Left colon (tissue), 2 donors: Measurements from ENCODE around the gene WNT7A. TPM values are rescaled to one million over a fixed set of nuclear protein-coding genes. Genes with fewer than 3 reads are reported as not detected.

Experiments
- ATAC-seq: fragments of 200-7000 bp; cut with Tn5 transposase; one replicate; pipeline ENCODE4 v1.9.1; 2020; ENCODE audit warnings: mild to moderate bottlenecking, moderate library complexity
- DNase-seq, 2 donors: peaks; one replicate each; pipeline ENCODE4 v3.0.0-alpha.2; 2020
- intact Hi-C, 2 donors: fragments of 100-400 bp; cut with DNase I in 1 of 2; cut with micrococcal nuclease in 1 of 2; formaldehyde crosslinking; loops; one replicate each; pipeline versions ENCODE4 v1.11.2 to v1.14.0; 2022; cut with DNase I, micrococcal nuclease
- total RNA-seq, 2 donors: library from RNA; stranded (reverse); fragmentation: NEBNext Ultra II Directional; extraction: Animal tissue kit (Norgen Biotek cat#: 25700); gene quantifications; one replicate each; pipeline ENCODE4 v1.2.1, GENCODE V29; 2021
- donor health status: DM: no; HTN: no; CAD: no.
- donor health status: DM: yes; HTN: yes; CAD: no.

Gene WNT7A
- total RNA-seq, 2 donors from 2014 or later: not detected

DNA sequence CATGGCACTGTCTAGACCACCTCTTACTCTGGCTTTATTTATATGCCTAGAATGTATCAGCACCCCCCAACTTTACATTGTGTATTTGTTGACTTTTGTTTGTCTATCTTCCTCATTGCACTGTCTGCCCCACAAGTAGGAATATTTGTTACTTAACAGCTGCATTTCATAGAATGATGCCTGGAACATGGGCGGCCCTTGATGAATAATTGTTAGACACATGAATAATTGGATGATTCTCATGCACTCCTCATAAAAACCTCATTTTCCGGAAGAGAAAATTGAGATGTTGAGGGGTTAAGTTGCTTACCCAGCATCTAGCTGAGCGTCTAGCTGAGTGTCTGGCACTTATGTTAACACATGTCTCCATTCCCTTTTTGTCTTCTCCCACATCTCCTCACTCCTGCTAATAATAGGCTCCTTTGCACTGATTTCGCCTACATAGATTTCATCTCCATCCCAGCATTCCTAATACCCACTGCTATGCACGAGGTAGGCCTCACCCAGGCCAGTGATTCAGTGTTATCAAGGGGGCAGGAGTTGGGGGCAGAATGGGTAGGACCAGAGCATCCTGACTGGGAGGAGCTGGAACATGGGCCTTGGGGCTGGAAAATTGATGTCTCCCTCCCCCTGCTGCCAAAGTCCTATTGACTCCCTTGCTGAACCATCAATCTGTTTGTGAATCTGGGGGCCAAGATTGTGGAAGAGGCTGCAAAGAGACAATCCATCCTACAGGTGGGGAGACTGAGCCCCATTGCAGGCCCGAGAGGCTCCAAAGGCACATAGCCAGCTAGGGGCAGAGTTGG lies 7.8 kb upstream of the WNT7A start:
- intact Hi-C loops: no loop called here
- no peak for DNase-seq
- ATAC-seq: no peak

DNA sequence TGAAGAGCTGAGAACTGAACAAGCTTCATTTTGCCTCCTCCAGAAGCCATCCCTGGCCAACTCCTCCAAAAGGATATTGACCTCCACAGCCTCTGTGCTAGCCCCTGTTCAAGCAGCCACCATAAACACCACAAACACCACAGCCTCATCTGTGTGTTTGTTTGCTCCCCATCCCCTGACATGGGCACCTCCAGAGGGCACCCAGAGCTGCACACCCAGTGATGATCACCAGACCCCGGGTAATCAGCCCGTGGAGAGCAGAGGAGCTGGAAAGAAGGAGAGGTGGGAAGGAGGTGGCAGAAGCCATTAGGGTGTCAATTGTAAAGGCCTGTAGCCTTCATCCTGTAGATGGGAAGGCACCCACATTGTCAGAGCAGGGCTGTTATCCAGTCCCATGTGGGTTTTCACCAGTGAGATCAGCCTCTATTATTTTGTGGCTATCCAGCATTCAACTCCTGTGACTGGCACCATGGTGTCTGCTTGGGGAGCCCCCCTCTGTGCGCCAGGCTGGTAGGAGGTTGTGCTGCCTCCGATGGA lies 6.8 kb upstream of the WNT7A start:
- no peak for ATAC-seq
- DNase-seq: no peak
- intact Hi-C loops: no loop called here

DNA sequence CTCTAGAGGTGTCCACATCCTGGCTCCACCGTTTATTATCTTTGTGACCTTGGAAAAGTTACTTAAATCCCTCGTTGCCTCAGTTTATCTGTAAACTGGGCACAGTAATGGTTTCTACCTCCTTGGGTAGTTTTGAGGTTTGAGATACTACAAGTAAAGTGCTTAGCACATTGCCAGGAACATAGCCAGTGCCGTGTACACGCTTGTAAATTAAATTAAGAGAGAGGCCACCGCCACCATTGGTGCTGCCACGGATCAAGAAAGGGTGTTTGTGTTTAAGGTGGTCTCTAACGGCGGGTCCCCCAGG lies 5.8 kb upstream of the WNT7A start:
- ATAC-seq (no peak), DNase-seq (no peak)
- intact Hi-C loops: no loop called here

DNA sequence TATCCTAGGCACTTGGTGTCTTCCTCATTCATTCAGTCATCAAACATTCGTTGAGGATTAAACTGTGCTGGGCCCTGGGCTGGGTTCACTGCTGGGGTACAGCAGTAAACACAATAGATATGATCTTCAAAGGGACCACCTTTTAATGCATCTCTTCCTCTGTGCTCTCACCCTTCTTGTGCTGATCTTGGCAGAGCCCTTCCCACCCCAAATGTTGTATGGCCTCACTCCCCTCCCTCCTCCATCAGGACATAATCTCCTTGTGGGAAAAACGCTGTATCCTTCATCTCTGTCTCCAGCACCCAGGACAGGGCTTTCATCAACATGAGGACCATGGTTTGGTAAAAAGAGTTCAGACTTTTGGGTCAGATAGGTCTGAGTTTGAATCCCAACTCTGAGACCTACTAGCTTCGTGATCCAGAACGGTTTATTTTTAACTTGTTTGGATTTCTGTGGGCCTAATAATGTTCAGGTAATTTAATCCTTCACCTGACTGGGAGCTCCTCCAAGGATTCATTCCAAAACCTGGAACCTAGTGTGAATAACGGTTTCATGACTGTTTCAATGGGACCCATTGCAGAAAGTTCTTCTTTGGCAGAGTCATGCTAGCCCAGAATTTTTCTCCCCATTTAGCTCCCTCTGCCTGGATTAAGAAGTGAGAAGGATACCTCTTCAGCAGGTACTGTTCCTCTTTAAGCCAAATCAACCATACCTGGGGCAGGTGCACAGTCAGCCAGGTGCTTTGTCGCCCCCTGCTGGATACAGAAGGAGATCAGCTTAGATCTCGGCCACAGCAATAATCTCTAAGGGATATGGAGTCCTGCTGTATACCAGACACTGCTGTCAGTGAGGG lies 5.2 kb upstream of the WNT7A start:
- intact Hi-C loops: no loop called here
- DNase-seq (peak in 1 of 2 donors; percentile 71), ATAC-seq (peak; percentile 87)

DNA sequence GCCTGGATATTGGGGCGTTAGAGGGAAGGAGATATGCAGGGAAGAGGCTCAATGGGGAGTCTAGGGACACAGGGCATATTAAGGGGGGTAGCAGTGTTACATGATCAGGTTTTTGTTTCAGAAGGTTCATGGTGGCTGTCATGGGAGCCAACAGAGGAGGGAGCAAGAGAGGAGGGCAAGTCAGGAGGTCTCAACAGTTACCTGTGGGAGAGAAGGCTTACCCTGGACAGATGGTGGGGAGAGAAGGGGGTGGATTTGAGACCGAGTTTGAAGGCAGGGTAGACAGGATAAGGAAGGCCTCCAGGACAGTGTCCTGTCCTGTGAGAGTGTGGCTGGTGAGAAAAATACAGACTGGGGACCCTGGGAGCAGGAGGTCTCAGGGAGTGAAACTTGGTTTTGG lies 3.8 kb upstream of the WNT7A start:
- intact Hi-C loops: loop anchor here in 1 of 2 donors (2.0 kb wide), 1 partner anchor 227 kb away; no protein-coding TSS in a partner anchor
- no peak for ATAC-seq
- DNase-seq: no peak

DNA sequence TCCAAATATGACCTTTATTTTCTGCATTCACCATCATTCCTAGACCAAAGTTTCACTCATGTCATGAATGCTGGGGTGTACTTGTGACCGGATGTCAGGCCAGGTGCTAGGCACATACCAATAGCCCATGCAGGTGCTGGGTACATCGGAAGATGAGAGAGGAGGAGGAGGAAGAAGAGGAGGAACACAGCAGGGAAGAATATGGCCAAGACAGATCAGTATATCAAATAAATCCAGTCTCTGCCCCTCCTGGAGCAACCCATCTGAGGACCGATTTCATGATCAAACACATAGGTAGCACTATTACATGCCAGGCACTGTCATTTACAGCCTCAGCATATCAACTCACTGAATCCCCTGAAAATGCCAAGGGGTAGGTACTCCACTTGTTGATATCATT lies 3.0 kb upstream of the WNT7A start:
- intact Hi-C loops: loop anchor here in 1 of 2 donors (2.0 kb wide), 1 partner anchor 226 kb away; no protein-coding TSS in a partner anchor
- DNase-seq: no peak
- ATAC-seq: no peak

GRCh38 chr3:13881536-13882410 lies 1.9 kb upstream of the WNT7A start:
- ATAC-seq: no peak
- intact Hi-C loops: loop anchor here in 1 of 2 donors (2.0 kb wide), 1 partner anchor 225 kb away; no protein-coding TSS in a partner anchor
- no peak for DNase-seq

DNA sequence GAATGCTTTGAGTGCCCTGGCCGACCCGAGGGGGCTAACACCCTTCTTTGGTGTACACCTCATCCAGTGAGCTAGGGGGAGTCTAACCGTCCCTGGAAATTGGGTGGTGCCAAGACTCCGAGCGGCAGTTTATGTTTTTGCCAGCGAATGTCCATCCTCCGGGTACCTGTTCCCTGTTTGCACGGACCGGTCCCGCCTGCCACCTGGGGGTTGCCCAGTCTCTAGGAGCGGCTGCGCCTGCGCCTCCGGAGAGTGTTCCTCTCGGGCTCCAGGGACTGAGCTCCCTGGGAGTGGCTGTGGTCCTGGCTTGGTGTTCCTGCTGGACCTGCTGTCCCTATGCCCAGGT lies 913 bp upstream of the WNT7A start:
- DNase-seq (no peak), ATAC-seq (peak; percentile 21)
- intact Hi-C loops: no loop called here

GRCh38 chr3:13879102-13879945 lies 547 bp downstream of the WNT7A start:
- ATAC-seq (peak; percentile 32), DNase-seq (peak in 1 of 2 donors; percentile 19)
- intact Hi-C loops: no loop called here

DNA sequence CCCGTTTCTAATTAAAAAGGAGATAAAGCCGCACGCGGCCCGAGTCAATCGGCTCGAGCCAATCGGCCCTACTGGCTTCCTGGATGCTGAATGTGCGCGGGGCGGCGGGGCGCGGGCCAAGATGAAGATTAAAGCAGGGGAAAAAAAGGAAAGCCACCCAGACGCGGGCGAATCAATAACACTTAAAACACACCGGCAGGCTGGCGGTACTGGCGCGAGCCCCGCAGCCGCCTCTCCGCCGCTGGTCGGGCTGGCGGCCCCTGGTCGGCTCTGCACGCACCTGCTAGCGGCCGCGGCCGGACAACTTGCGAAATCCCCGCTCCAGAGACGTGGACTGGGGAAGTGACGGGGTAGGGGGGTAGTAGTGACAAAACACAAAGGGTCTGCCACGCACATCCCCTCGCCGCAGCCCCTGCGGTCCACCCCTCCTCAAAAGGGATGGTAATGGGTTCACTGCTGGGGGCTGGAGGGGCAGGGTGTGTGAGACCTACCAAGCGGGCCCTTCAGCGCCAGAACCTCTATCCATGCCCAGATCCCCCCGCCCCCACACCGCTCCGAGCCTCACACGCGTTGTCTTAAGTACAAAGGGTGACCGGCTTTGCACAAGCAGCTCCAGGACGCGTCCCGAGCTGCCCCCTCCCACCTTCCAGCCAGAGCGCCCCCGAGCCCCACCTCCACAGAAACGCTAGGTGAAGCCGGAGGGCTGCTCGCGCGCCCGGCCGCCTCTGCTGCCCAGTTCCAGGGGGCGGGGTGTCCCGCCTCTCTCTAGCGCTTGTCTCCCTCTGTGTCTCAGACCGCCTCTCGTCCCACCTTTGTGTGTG lies 1.4 kb downstream of the WNT7A start:
- intact Hi-C loops: no loop called here
- DNase-seq (no peak), ATAC-seq (no peak)

GRCh38 chr3:13877911-13878280 lies 2.0 kb downstream of the WNT7A start:
- DNase-seq: no peak
- ATAC-seq: no peak
- intact Hi-C loops: no loop called here

DNA sequence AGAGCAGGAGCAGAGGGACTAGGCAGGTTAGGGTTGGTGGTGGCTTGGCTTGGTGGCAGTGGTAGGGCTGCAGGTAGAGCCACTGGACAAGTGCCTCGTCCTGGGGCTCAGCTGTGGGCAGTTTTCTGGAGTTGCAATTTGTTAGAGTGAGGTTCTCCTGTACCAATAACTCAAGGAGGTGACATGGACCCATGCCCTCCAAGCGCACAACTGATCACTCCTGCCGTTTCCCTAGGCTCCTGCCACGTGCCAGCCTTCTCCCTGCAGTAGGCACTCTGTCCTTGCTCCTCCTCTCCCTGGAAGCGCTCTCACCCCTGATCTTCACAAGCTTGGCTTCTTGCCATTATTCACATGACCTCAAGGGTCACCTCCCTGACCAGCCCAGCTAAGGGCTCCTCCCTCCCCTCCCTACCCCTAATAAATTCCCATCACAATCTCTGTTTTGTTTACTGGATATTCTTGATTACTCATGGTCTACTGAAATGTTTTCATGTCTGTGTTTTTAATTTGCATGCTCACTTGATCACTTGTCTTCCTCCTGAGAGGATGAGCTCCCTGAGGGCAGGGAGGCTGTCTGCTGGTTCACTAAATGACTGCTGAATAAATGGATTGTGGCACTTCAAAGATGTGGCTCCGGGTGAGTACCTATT lies 3.3 kb downstream of the WNT7A start:
- intact Hi-C loops: no loop called here
- DNase-seq (no peak), ATAC-seq (no peak)

DNA sequence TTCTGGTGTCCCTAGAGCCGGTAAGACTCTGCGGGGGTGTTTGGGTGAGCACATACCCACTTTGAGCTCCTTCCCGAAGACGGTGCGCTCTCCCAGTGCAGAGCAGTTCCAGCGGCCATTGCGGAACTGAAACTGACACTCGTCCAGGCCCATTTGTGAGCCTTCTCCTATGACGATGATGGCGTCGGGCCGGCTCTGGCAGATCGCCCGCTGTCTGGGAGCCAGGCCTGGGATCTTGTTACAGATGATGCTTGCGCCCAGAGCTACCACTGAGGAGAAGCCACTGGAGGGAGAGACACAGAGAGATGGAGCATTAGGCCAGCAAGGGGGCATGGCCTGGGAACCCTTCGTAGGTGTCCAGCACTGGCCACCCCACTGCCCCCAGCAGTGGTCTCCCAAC lies 5.0 kb downstream of the WNT7A start:
- DNase-seq: no peak
- intact Hi-C loops: no loop called here
- no peak for ATAC-seq

DNA sequence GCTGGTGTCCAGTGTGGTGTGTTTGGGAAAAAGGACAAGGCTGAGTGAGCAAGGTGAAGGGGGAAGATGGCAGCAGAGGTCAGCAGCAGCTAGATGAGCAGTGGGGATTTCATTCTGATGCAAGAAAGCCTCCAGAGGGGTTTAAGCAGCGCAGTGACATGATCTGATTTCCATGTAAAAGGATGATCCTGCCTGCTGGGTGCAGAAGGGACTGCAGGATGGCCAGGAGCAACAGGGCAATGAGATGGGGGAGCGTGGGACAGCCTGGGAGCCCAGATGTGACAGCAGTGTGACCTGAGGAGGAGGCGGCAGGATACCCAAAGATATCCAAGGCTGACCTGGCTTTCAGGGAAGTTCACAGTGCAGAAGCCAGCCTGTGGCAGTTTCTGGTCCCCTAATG lies 6.1 kb downstream of the WNT7A start:
- intact Hi-C loops: no loop called here
- DNase-seq (no peak), ATAC-seq (no peak)

- ATAC-seq: no peak
- DNase-seq: no peak
- intact Hi-C loops: no loop called here
Measured at GRCh38 chr3:13872451-13872850, 7.4 kb downstream of the WNT7A start.

- ATAC-seq (no peak), DNase-seq (no peak)
- intact Hi-C loops: no loop called here
Measured at GRCh38 chr3:13871791-13872190, 8.1 kb downstream of the WNT7A start.

GRCh38 chr3:13870902-13871301 lies 9.0 kb downstream of the WNT7A start:
- intact Hi-C loops: no loop called here
- ATAC-seq: no peak
- no peak for DNase-seq
